Fibroblast of mammary gland (primary cell): ENCODE results near the gene GLRA2.

ENCODE experiments used
- DNase-seq: peaks from one replicate; pipeline ENCODE4 v3.0.0-alpha.2; 2010; ENCODE audit warnings: low read depth
- H3K4me3 ChIP-seq: 2 replicates; pipeline ENCODE4 v1.5.1; 2011; ENCODE audit warnings: low read depth, mild to moderate bottlenecking, low read length, moderate library complexity; ENCODE audit not compliant: control insufficient read depth
- TF ChIP-seq, protein P1 (sequence below): conservative IDR thresholded peaks from 2 replicates; pipeline ENCODE4 v1.5.1; 2011; ENCODE audit warnings: low read depth, low read length, inconsistent platforms; ENCODE audit not compliant: control insufficient read depth, insufficient read depth

GLRA2 gene

DNA sequence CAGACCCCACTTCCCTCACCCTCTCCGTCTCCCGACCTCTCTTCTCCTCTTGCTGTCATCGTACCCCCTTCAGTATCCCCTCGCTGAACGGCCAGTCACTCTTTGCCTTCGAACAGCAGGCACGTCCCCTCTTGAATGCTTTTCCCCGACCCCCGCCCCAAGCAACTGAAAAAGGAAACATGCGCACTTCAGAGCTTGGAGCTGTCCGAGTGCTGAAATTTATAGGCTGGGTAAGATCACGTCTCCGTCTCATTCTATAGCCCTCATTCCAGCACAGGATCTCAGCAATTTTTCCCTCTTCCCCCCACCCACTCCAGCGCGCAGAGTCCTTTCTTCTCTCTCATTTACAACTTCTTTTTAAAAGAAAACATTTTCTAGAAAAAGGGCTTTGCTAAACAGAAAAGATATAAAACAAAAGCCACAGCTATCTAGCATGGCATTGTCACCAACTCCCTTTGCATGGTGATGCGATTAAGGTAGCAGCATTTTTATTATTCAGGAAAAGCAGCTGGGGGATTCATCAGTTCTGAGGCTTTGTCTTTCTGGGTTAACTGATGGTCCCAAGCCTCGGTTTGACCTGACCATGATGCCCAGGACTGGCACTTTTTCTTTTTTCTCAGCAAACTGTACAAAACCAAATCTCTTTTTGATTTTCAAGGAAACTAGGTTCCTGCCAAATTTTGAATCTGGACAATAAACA, at the start of gene GLRA2:
Gene GLRA2, plus strand, starts transcription at position 247 of the 700 bp plus-strand sequence. CDS start 522 bp downstream, outside the sequence.
- TF ChIP-seq, protein P1, sequence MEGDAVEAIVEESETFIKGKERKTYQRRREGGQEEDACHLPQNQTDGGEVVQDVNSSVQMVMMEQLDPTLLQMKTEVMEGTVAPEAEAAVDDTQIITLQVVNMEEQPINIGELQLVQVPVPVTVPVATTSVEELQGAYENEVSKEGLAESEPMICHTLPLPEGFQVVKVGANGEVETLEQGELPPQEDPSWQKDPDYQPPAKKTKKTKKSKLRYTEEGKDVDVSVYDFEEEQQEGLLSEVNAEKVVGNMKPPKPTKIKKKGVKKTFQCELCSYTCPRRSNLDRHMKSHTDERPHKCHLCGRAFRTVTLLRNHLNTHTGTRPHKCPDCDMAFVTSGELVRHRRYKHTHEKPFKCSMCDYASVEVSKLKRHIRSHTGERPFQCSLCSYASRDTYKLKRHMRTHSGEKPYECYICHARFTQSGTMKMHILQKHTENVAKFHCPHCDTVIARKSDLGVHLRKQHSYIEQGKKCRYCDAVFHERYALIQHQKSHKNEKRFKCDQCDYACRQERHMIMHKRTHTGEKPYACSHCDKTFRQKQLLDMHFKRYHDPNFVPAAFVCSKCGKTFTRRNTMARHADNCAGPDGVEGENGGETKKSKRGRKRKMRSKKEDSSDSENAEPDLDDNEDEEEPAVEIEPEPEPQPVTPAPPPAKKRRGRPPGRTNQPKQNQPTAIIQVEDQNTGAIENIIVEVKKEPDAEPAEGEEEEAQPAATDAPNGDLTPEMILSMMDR, result no peak
- peak; percentile 10 for DNase-seq
- no peak within 1 kb of the TSS for H3K4me3 ChIP-seq

DNA sequence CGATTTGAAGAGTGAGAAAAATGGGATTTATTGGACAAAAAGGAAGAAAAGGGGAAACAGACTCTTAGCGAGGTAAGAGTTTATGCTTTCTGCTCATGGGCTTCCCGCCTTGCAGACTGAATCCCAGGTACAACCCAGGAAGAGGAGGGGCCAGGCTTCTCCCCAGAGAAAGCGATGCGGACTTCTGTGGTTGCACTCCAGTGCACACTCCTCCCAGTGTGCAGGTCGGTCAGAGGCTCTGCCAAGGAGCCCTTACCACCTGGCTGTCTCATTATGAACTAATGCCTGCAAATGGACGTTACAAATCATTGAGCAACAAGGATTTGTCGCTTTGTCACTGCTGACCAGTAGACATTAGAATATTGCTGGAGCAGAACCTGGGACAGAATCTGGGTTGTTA, 39.9 kb upstream of the GLRA2 start:
- TF ChIP-seq, protein P1, result no peak
- H3K4me3 ChIP-seq, result no peak overlapping the region
- DNase-seq, result no peak

DNA sequence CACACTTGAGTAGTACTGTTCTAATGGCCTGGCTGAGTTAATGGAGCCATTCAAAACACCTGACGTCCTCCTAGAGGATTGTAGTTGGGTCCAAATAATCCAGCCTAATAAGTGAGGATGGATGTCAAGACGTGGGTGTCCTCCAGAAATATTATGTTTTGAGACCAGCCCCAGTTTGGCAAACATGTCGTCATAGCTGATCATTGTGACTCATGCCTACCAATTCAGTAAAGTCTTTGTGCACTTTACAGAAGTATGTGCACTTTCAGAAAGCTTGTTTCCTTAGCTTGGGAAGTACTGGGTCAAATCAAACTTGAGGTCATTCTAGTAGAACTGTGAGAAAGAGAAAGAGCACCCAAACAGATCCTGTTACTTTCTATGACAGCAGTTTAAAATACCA, 37.6 kb upstream of the GLRA2 start:
- H3K4me3 ChIP-seq, result no peak overlapping the region
- no peak for DNase-seq
- TF ChIP-seq, protein P1, result no peak

DNA sequence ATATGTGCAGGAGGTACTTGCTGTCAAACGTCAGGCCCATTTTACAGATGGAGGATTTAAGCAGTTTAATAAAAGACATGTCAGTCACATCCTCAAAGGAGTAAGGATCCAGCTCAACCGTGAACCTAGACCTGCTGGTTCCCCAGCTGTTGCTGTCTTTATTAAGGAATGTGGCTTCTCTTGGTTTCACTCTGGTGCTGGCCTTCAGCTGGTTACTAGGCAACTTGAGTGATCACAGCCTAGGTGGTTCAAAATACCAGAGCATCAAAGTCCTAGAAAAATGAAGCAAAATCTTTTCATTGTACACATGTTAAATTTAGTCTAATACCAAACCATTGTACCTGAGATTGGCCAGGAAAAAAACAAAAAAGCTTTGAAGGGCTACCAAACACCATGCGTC, 32.7 kb upstream of the GLRA2 start:
- no peak overlapping the region for H3K4me3 ChIP-seq
- TF ChIP-seq, protein P1, result no peak
- no peak for DNase-seq

DNA sequence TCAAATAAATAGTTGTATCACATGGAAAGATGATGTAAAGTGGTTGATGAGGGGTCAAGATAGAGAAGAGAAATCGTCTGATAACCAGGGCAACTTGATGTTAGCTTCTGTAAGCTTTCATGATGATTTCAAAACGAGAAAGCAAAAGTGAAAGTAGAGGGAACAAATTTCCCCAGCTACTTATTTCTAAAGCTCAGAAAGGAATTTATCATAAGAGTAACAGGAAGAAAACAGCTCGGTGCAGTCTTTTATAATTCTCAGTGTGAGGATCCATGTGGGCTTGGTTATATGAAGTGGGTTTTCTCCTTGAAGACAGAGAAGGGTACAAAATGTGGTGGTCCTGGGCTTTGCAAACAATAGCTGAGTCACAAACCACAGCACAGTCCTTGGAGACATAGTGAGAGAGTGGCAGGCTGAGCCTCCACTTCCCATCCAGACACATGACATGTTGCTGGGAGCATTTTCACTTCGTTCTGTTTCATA, 32.1 kb upstream of the GLRA2 start:
- TF ChIP-seq, protein P1, result no peak
- DNase-seq, result peak; percentile 19
- no peak overlapping the region for H3K4me3 ChIP-seq

DNA sequence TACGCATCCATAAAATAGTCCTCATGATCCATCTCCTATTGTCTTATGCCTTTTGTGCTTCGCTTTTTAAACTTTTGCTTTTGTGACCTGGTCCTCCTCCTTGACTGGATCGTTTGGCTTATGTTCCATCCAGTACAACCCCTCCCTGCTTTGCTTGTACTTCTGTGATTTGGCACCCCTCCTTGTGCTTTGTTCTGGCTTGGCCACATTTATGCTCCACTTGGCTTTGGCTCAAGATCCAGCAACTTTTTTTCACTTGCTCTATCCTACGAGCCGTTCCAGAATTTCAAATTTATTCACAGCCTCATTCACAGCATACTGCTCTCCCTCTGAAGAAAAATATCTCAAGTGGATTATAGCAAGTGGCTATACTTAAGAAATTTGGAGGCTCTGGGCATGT, 28.0 kb upstream of the GLRA2 start:
- no peak for DNase-seq
- no peak overlapping the region for H3K4me3 ChIP-seq
- TF ChIP-seq, protein P1, result no peak
